ENCODE results near the gene HOXB4.

GRCh38 chr17:48555258-48556228 lies 22.6 kb downstream of the HOXB4 start:
- TF ChIP-seq CTCF (conservative IDR thresholded peaks at IDR 0.05 in 1 of 2, IDR thresholded peaks at IDR 0.05 in 1 of 2; ENCODE audit: low read depth in 1 of 2, low read length in 2 of 2) (no peak), EZH2 (IDR thresholded peaks at IDR 0.05; ENCODE audit: low read length, missing control alignments) (no peak)
